CD4-positive, alpha-beta T cell treated with Interleukin-1 beta for 1 hour (primary cell): ENCODE results near the gene ABHD12.
"Not testable (repeated sequence)": the region's sequence is repeated elsewhere in the genome, so short reads cannot be mapped to it uniquely, and the experiment has no call there.

Experiments
- DNase-seq, 2 donors: peaks; one replicate each; pipeline ENCODE4 v3.0.0-alpha.2; 2020 to 2022

The ABHD12 gene

DNA sequence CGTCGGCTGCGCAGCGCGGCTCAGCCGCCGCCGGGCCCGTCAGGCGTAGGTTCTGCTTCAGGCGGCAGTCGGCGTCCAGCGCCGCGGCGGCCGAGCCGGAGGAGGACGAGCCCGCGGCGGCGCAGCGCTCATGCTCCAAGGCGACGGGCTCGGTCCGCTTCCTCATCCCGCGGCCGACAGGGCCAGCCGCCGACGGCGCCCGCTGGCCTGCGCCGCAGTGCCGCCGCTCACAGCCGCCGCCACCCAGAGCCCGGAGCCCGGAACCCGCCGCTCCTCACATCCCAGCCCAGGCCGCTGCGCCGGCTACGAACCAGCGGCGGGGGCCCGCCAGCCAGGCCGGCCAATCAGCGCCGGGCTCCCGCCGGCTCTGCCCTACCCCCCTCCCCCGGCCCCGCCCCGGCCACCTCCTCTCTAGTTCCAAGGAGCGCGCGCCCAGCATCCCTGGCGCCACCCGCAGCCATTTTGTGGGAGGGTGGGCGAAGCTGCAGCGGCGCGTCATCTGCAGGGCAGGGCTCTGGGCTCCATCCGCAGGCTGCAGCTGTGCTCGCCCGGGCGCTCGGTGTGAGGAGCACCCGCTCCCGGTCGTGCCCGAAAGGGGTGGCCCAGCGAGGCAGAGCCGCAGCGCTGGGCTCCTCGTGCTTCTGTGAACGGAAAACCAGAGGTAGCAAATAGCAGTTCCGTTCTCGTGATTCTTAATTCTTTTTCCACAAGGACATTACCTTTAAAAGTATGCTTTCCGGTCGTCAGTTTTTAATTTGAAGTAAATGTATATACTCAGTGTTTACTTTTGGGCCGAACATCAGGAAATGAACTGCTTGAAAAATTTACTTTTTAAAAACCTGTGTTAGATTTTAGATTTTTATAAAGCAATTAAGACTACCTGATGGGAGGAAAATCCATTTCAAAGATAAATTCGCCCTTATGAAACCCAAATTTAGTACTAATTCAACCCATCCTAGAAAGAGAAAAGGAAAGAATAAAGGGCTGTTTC, at the start of gene ABHD12:
ABHD12 (minus strand) TSS at position 298 of the 991 bp plus-strand sequence; CDS start at position 166, 132 bp downstream.
- peak; percentile 94 to 95 for DNase-seq

DNA sequence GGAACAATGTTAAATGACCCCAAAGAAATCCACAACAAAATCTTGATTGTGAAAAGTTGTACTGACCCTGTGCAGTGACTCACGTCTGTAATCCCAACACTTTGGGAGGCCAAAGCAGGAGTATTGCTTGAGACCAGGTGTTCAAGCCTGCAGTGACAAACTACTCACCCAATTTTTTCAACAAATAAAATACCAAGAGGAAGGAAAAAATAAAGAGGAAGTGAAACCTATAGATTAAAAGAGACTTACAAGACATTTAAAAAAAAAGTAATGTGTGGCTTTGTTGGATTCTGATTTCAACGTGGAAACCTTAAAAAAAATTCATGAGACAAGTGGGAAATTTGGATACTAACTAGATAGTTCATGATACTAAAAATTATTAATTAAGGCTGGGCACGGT, 48.7 kb upstream of the ABHD12 start:
- no peak for DNase-seq

- DNase-seq, result no peak
Measured at GRCh38 chr20:25437153-25437581, 46.5 kb upstream of the ABHD12 start.

DNA sequence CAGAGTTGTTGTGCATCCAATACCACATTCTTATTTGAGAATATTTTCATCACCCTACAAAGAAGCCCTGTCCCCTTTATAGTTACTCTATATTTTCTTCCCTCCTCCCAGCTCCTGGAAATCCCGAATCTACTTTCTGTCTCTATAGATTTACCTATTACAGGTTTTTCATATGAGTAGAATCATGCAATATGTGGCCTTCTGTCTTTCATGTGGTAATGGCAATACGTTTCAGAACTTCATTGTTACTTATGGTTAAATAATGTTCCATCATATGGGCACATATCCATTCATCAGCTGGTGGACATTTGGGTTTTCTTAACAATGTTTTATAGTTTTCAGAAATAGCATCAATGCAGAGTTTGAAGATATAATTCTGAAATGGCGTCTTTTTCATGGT, 33.9 kb upstream of the ABHD12 start:
- DNase-seq, result no peak

DNA sequence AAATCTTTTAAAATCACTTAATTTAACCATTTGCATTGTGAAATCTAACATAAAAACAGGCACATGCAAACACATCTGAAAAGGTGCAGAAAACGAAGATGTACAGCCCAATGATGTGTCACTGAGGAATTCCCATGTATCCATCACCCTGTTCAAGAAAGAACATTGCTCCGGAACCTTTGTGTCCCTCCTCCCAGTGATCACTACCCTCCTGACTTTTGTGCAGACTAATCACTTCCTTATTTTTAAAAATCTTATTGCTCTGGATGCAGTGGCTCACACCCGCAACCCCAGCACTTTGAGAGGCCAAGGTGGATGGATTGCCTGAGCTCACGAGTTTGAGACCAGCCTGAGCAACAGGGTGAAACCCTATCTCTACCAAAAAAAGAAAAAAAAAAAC, 31.4 kb upstream of the ABHD12 start:
- DNase-seq, result no peak

DNA sequence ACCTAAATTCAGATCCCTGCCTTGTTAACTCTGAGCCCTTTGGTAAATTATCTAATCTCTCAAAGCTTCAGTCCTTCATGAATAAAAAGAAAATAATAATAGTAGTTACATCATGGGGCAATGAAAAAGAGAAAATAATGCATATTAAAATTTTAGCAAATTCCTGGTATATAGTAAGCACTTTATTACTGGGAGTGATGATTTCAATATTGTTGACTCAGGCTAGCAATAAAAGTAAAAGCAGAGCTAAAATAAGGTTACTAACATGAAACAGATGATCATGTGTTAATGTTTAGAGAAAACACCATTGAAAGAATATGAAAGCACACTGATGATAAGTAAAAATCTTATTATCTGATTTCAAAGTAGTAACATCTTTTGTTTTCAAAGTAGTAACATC, 30.5 kb upstream of the ABHD12 start:
- no peak for DNase-seq

GRCh38 chr20:25418776-25419175, 28.1 kb upstream of the ABHD12 start:
- no peak for DNase-seq

DNA sequence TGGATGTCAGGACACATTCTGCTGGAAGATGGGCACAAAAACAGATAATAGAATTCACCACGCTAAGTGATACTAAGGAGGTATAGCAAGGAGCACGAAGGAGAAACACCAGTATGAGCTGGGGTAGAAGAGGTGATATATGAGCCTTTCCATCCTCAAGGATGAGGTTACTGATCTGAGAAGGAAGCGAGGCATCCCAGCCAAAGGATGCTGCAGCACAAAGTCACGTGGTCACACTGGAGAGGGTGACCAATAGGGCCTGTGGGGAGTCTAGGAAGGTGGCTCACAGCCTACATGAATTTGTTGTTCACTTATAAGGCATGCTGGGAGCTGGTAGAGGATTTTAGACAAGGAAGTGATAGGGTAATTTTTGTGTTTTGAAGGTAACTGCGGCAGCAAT, 18.3 kb upstream of the ABHD12 start:
- no peak for DNase-seq

- no peak for DNase-seq
Measured at GRCh38 chr20:25408170-25408547, 17.5 kb upstream of the ABHD12 start.

DNA sequence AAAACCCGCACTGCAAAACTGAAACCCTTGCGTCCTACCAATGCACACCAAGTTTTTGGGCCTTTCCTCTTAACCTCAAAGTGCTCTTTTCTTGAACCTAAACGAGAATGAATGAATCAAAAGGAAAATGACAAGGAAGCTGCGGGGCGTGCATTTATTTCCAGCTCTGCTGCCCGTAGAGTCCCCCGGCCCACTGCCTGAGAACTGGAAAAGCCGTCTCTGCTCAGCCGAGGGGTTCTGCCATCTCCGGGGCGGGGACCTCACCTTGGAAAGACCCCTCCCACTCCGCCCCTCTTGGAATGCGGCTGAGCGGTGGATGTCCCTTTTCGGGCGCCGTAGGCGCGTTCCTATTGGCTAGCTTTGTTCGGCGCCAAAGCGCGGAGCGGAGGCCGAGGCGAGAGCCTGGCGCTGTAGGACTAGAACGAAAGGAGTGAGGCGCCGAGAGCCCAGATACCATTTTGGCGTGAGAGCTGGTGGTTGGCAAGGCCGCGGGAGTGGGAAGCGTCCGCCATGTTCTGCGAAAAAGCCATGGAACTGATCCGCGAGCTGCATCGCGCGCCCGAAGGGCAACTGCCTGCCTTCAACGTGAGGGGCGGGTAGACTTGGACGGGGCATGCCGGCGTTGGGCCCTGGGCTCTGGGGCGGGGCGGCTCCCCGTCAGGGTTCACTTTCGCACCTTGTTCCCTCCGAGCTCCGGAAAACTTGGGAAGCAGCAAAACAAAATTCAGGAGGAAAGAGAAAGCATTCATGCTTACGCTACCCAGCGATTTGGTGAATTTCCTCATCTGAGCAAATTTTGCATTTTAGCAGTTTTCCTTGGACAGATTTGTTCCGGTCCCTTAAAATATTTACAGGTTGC, 16.9 kb upstream of the ABHD12 start, which contains the start of gene GINS1:
GINS1 (plus strand) TSS at position 363 of the 859 bp plus-strand sequence; CDS start at position 511, 148 bp downstream.
- DNase-seq, result peak; percentile 73 to 81

- no peak for DNase-seq
Measured at GRCh38 chr20:25402583-25402982, 11.9 kb upstream of the ABHD12 start.

- not testable (repeated sequence) for DNase-seq
Measured at GRCh38 chr20:25400291-25400732, 9.7 kb upstream of the ABHD12 start.

GRCh38 chr20:25399037-25399430, 8.4 kb upstream of the ABHD12 start:
- peak; percentile 6 to 61 for DNase-seq

DNA sequence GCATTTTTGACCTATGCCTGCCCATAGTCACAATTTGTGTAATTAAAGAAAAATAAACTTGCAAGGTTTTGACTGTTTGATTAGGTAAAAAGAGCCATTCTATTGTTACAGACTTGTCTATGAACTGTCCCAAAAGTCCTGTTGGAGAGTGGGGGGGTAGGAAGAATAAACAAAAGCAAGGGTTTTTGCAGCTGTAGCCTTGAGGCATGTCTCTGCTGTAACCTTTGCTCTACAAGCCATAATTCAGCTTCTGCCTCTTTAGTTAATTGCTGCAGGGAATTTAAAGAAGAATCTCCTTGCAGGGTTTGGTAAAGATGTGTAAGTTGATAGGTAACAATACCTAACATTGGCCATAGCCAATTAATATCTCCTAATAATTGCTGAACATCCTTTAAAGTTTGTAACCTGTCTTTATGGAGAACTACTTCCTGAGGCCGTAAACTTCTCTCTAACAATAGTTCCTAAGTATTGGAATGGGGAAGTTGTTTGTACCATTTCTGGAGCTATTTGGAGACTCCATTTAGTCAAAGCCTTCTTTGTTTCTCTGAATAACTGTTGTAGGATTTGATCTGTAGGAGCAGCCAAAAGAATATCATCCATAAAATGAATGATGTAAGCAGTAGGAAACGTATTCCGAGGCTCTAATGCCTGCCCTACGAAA, 7.9 kb upstream of the ABHD12 start:
- DNase-seq, result no peak

DNA sequence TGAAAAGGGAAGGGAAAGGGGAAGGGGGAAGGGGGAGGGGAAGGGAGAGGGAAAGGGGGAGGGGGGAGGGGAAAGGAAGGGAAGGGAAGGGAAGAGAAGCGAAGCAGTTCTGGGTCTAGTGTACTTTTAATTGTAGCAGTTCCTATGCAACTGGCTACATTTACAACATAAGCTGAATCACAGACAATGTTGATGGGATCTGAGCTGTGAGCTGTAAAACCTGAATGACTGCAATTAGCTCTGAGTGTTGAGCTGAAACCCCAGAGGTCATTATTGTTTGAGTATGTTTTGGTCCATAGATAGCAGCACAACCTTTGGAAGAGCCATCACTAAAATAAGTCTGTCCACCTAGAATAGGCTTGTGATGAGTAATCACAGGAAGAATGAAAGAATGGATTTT, 7.2 kb upstream of the ABHD12 start:
- no peak for DNase-seq

- DNase-seq, result no peak
Measured at GRCh38 chr20:25397096-25397495, 6.5 kb upstream of the ABHD12 start.

- no peak for DNase-seq
Measured at GRCh38 chr20:25394996-25395395, 4.4 kb upstream of the ABHD12 start.

GRCh38 chr20:25394276-25394675, 3.6 kb upstream of the ABHD12 start:
- no peak for DNase-seq

- DNase-seq, result peak in 1 of 2 donors; percentile 3
Measured at GRCh38 chr20:25389858-25390537, 637 bp downstream of the ABHD12 start.

DNA sequence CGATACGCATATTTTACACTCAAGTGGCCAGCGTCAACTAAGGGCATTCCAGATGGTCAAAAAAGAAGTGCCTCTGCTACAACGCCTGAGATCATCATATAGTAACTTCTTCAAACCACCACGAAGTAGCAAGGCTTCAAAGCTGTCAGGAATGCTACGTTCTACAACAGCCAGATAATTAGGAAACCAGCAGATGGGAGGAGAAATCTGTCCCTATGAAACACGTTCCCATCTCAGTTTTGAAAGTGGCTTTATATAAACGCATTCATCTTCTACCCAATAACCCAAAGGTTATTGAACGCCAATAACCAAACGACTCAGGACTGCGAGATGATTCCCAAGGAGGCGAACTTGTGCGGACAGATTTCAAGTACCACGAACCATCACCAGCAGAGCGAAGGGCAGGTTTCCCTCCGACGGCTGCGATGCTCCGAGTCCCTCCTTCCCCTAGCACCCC, 1.2 kb downstream of the ABHD12 start:
- DNase-seq, result no peak

GRCh38 chr20:25382704-25383370, 7.8 kb downstream of the ABHD12 start:
- no peak for DNase-seq
